GM04503 (cell line): ENCODE data around the gene PRRX1.

Source experiments
- DNase-seq: peaks from one replicate; pipeline ENCODE4 v3.0.0-alpha.2; 2012; ENCODE audit warnings: low read depth

PRRX1 gene

DNA sequence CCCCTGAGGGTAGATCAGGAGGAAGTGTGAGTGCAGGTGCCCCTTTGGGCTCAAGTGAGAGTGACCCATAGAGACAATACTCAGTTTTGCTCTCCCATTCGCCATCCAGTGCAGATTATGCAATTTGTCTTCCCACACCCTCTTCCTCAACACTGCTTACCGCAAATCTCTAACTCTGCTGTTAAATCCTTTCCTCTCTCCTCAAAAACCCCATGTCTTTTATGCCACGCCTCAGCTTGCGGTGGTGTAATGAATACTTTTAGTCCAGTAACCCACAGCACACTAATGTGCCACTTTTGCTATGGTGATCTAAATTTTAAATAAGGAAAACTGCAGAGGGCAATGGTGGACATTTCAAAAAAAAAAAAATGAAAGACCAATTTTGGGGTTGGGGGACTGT is 57.7 kb downstream of the PRRX1 start:
- DNase-seq = no peak

GRCh38 chr1:170723518-170723917 is 59.6 kb downstream of the PRRX1 start:
- no peak for DNase-seq

DNA sequence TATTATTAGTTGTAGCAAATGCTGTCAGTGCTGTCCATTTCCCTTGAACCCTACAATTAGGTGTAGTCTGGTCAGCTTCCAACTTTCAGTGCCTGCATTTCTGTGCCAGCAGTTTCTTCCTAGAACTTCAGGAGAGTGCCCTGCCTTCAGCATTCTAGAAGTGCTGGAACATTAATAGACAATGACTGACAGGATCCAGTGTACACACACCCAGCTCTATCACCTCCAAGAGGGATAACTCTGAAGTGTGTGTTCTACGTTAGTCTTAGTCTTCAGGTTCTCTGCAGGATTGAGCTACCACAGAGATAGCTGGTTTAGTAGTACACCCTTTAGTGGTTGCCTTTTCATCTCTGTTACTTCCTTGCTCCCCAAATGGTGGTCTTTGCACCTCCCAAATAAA is 61.4 kb downstream of the PRRX1 start:
- DNase-seq = no peak

- DNase-seq = no peak
Measured at GRCh38 chr1:170727963-170728362, 64.0 kb downstream of the PRRX1 start.

DNA sequence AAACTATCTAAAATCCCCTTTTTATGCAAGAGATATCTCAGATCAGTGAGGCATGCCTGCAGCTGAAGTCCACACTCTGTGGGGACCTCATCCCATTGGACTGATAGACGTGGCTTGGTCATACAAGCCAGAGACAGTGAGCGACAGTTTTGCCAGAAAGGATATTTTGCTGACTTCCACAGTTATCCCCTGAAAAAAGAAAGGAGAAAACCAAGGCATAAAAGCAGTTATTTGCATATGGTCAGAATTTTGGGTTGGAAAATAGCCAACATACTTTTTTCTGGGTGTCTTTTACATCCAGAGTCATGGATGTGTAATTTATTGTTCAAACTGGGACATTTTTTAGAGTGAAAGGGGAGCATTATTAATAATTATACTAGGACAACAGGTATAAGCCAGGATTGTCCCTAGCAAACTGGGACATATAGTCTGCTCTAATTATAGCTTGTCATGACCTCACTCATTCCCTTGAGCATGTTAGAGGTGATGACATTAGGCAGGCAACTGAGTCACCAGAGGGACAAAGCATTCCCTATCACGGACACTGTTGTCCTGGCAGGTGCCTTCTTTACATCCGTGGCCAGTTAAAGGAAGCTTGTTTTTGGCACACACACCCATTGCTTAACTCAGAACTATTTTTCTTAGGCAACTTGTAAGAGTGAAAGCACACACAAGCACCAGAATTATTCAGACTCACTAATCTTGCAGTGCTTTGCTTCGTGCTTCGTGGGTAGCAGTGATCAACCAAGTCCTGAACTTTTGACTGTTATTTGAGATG is 65.5 kb downstream of the PRRX1 start:
- no peak for DNase-seq

DNA sequence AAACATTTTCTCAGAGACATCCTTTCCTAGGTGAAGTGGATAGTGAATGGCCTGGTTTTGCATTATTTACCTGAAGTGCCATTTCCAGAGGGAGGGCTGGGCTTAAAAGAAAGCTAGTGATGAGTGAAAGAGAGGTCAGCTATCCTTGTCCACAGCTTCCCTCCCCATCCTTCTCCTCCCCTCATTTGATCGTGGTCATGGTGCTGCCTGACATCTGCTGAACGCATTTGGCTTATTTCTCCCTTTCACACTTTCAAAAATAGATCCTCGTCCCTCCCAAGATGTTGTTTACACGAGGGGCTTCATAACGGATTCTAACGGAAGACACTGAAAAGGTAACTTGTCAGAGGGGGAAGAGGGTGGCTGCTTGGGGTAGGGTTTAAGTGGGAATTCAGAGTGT is 66.1 kb downstream of the PRRX1 start:
- no peak for DNase-seq

DNA sequence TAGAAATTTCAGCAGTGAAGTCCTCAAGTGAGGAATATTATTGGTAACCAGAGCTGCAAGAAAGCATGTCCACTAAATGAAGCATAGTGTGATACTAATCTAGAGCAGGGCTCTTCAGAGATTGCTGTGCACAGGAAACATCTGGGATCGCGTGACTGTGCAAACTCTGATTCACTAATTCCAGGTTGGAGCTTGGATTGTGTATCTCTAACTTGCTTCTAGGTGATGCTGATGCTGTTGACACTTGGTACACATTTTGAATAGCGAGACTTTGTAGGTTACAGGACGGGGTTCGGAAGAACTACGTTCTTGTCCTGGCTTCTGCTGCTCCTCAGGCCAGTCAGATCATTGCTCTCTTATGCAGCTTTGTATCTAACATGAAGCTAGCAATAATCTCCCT is 66.5 kb downstream of the PRRX1 start:
- no peak for DNase-seq

GRCh38 chr1:170731566-170732251 is 67.8 kb downstream of the PRRX1 start:
- DNase-seq = no peak

GRCh38 chr1:170732252-170732588 is 68.3 kb downstream of the PRRX1 start:
- peak; percentile 55 for DNase-seq

DNA sequence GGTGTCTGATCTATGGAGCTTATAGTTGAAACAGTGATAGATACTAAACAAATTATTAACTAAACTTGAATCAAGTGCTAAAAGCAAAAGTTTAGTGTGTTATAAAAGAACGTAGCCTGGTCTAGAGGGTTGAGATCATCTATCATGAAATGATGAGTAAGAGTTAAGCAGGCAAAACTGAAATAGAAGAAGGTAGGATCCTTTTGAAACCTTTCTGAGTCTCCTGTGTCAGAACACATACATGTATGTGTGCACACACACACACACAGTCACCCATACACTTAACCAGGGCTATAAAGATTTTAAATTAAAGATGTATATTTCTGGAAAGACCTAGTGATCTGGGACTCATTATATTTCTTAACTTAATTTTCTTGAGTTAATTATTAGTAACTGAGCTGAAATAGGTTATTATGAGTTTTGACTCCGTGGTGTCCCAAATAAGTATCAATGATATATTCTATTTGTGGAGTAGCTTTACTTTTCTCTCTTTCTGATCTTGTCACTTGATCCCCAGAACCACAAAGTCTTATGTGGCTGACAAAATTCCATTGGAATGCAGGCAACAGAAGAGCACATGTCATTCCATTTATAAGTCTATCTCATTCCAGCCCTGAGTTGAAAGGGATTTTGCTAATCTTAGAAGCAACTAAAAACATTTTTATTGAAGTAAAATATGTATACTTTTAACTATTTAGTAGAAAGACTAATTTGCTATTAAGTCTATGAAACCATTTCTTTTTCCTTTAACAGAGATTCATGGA is 70.7 kb downstream of the PRRX1 start:
- DNase-seq = no peak

- no peak for DNase-seq
Measured at GRCh38 chr1:170735366-170736263, 71.7 kb downstream of the PRRX1 start.

DNA sequence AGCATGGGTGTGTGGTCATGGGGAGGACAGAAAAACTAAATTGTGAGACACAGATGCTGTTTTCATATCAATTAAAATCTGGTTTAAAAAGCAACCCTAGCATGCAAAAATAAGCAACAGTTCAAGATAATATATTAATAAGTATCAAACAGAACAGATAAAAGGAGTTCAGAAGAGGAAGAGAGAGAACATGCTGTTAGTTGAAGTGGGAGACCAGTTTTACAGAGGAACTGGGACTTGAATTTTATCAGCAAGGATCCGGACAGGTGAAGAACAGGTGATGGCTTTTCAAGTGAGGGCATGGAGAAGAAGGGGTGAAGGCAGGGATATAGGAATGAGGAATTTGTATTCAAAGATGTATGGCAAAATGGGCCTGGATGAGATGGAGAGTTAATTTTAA is 75.9 kb downstream of the PRRX1 start:
- no peak for DNase-seq

GRCh38 chr1:170741678-170742077 is 77.7 kb downstream of the PRRX1 start:
- no peak for DNase-seq

GRCh38 chr1:170742600-170742999 is 78.7 kb downstream of the PRRX1 start:
- no peak for DNase-seq

GRCh38 chr1:170743083-170743482 is 79.2 kb downstream of the PRRX1 start:
- DNase-seq = no peak

- no peak for DNase-seq
Measured at GRCh38 chr1:170749549-170749948, 85.6 kb downstream of the PRRX1 start.

DNA sequence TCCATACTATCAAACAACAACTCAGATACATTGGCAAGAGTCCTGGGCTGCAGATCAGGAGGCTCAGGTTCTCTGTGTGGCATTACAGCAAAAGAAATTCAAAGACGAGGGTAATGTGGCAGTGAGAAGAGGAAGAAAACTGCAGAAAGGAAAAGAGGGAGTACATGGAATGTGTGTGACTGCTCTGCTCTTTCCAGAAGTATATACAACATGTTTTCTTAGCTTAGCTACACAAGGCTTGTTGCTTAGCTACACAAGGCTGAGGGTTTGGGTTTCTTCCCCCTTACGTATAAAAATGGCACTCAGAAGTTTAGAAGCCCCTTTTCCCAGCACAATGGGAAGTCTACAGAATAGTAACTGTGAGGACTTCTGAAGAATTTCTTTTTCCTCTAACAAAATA is 86.0 kb downstream of the PRRX1 start:
- no peak for DNase-seq

DNA sequence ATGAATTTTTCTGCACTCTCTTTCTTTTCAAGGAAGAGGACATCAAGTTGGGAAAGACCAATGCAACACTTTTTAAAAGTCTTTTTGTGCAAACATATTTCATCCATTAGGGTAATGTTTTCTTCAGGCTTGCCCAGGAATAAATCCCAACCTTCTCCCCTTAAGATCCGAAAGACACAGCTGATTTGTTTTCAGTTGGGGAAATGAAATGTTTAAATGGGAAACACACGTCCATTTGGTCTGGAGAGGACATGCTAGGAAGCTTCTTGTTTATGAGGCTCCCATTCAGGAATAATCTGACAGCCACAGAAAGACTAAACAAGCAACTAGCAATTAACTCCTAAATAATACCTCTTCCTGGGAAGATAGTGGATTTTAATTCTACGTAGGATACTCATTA is 91.9 kb downstream of the PRRX1 start:
- no peak for DNase-seq

DNA sequence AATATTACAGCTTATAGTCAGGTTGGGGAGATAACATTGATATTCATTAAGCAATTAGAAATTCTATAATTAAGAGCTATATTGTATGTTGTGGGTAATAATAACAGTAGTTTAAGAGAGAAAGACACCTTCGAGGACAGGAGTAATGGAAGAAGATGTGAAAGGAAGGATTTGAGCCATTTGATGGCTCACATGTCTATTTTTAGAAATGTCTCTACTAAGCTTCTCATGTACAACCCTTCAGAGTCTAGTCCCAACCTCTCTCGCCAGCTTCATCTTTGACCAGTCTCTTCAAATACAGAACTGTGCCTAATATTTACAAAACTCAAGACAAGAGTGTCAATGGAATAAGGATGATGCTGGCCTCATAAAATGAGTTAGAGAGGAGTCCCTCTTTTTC is 95.1 kb downstream of the PRRX1 start:
- no peak for DNase-seq

DNA sequence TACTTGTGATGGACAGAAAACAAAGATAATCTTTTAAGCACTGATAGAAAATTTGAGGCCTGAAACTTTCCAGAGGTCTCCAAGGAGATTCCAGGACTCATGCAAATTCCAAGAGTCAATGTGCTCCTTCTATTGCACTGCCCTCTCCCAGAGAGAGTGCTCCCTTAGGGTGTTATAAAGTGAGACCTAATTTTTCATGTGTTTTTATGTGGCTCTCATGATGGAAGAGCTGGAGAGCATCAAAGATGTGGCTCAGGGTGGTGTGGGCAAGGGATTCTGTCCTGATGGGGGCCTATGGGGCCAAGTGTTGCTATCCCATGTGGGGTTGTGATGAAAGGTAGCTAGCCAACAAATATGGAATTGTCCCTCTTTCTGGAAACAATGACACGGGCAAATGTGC is 101.3 kb downstream of the PRRX1 start:
- DNase-seq = no peak

DNA sequence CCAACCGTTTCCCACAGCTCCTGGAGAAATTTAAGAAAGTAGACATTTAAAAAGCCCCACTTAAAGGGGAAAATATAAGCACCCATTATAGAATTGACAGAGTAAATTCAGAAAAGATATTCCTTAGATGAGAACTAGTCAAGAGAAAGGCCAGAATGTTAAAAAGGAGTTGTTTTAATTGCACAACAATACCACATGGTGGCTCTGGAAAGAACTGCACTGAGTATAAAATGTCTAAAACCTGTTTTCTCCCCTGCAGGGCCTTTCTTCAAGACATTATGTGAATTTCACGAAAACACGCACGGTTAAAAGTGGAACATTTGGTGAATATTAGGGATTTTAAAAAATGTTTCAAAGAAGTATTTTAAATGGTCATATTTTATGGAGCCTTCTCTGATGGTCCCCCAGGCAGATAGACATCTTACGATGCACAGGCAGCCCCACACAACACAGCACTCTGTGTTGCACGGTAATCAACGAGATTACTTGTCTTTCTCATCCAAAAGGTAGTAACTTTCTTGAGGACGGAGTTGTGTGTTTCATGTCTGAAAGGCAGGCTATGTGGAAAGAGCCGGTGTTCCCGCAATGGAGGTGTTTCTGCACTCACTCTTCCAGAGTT is 101.9 kb downstream of the PRRX1 start:
- DNase-seq = peak; percentile 11

GRCh38 chr1:170768929-170769328 is 105.0 kb downstream of the PRRX1 start:
- DNase-seq = no peak
